GM18870 (cell line): Measurements from ENCODE around the gene PPA2.
A peak's percentile ranks its signal among the peaks of the same experiment; 100 is the strongest.

Source experiments
- ATAC-seq: cut with Tn5 transposase; IDR thresholded peaks from one replicate; pipeline ENCODE4 v1.9.1; 2021; ENCODE audit warnings: moderate library complexity; ENCODE audit not compliant: unreplicated experiment

The PPA2 gene

DNA sequence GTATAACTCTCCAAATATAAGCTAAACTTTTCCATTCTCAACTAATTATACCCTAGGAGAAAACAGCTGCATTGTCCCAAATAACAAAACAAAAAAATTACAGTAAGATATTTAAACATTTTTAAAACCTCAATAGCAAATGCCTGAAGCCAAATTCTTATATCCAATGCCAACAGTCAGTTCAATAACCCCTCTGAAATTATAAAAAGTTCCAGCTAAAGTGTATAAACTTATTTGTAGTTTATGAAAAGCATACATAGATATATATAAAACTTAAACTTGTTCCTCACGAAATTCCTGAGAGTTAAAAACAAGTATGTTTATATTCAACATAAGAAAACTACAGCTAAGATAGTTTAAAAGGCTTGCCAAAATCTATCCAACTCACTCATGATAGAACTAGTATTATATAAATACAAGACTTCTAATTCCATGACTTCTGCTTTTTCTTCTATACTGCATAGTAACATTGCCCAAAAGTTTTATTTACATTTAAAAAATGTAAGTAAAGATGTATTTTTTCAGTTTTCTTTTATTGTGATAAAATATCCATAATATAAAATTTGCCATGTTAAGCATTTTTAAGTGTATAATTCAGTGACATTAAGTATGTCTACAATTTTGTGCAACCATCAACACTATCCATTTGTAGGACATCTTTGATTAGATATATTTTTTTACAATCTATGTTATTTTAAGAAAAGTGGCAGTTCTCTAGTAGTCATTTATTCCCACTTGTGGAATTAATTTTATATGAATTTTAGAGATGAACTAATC lies 72.8 kb downstream of the PPA2 start:
- ATAC-seq, result no peak

DNA sequence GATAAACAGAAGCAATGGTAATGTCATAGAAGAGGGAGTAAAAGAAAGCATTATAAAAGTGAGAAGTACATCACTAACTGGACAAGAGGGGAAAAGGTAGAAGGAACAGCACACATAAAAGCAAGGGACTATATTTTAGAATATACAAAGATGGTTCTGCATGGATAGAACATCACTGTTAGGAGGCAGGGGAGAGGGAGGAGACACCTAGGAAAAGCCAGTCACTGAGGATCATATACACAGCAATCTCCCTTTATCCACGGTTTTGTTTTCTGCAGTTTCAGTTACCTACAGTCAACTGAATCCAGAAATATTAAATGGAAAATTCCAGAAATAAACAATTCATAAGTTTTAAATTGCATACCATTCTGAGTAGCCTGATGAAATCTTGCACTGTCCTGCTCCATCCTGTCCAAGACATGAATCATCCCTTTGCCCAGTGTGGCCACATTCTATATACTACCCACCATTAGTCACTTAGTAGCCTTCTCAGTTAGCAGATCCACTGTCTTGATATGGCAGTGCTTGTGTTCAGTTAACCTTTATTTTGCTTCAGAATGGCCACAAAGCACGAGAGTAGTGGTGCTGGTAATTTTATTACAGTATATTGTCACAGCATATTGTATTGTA lies 74.2 kb downstream of the PPA2 start:
- no peak for ATAC-seq

DNA sequence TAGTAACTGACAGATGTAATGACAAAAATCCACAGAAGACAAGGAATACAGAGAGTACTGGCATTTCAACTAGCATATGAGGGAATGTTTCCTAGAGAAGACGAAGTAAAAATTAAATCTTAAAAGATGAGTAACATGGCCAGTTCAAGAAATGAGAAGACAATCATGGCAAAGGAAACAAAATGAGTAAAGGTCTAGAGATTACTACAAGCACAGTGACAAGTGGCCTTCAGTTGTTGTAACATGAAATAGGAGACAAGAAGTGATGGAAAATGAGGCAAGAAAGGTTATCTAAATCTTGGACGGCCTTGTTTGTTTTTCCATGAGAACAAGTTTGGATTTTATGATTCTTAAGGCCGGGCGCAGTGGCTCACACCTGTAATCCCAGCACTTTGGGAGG lies 81.0 kb downstream of the PPA2 start:
- no peak for ATAC-seq

DNA sequence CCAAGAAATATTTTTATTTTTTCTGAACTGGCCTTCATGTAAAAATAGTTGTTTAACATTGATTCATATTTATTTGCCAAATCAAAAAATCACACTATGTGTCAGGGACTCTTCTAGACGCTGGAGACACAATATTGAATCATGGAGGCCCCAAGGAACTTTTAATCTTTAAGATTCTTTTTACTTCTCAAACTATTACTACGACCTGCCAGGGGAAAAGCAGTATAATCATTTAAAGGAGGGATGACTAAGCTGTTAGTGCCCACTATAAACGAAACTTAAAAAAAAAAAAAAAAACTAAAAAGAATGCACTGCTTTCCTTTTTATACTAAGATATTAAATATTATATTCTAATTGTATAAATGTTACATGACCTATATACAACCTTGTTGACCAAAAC lies 84.7 kb downstream of the PPA2 start:
- ATAC-seq, result no peak

DNA sequence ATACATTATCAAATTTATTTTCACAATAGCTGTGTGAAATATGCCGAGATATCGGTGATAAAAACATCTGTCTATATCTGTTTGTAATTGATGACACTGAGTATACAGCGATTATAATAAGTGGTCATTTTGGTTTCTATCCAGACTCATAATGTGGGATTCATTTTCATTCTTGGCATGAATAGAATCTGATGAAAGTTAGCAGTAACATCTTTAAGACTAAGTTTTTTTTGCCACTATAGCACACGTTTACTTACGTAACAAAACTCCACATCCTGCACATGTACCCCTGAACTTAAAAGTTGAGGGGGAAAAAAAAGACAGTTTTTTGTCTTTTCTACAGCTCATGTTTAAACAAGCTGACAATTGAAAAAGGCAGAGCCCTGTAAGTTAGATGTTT lies 86.4 kb downstream of the PPA2 start:
- no peak for ATAC-seq

DNA sequence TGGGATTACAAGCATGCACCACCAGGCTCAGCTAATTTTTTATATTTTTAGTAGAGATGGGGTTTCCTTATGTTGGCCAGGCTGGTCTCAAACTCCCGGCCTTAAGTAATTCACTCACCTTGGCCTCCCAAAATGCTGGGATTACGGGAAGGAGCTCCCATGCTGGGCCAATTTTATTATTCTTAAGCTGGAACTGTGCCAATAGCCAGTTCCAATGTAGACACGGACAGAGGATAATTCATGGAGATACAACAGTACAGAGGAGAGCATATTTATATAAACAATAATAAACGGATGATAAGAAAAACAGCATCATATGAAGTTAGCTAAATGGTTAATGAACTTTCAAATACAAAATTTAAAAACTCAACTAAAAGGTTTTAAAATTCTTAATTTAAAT lies 87.8 kb downstream of the PPA2 start:
- ATAC-seq, result no peak

DNA sequence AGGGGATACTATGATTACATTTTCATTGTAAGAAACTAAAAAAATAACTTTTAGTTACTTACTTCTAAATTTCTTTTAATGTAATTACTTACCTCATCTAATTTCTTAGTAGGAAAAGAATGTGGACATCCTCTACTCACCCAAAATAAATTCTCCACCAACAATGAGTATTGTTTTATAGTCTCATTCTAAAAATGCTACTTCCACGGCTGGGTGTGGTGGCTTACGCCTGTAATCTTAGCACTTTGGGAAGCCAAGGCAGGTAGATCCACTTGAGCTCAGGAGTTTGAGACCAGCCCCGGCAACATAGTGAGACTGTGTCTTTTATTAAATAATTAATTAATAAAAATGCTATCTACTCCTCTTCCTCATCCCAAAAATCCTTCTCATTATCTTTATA lies 99.8 kb downstream of the PPA2 start:
- no peak for ATAC-seq

DNA sequence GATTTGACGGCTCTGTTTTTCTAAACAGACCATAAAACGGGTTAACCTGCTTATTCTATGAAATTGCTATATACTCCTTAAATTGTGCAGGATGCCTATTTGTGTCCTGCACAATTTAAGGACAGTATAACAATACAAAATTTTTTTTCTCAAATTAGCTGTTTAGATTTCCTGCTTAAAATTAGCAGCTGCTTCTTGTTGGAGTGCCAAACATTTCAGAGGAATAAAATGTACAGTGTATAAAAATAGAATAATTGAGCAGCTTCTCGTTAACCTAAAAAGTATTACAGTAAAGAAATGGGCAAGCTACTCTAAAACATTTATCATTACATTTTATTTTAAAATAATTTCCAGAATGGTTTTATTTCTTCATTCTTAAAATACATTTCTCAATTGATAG lies 100.5 kb downstream of the PPA2 start:
- ATAC-seq, result no peak

DNA sequence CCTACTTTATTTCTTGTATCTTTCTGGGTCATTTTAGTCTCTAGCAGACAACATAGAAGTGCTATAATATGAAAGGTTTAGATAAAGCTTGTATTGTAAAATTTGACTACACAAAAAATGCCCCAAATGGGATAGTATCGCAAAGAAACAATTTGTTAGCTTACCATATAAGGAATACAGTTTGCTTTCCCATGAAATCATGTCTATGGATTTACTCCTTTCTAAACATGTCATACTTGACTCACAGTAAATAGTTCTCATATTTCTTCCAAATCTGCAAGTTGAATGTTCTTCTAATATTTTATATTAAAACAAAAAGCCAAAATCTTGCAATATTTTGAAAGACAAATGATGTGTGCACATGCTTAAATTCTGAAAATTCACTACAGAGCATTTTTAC lies 103.9 kb downstream of the PPA2 start:
- no peak for ATAC-seq

DNA sequence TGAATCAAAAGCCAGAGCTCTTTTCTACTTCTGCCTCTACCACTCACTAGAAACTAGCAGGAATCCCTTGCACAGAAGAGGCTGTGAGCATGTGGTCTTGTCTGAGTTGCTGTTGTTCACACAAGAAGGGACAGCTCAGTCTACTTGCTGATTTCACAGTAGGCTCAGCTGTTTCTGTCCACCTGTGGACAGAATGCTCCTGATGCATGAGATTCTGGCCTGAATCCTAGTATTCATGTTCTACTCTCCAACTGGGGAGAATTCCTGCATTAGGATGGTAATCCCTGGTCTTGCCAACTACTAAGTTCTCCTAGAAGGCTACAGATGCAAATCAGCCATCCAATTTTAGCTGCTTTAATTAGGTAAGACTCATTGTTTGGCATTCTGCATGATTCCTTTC lies 112.8 kb downstream of the PPA2 start:
- ATAC-seq, result no peak

DNA sequence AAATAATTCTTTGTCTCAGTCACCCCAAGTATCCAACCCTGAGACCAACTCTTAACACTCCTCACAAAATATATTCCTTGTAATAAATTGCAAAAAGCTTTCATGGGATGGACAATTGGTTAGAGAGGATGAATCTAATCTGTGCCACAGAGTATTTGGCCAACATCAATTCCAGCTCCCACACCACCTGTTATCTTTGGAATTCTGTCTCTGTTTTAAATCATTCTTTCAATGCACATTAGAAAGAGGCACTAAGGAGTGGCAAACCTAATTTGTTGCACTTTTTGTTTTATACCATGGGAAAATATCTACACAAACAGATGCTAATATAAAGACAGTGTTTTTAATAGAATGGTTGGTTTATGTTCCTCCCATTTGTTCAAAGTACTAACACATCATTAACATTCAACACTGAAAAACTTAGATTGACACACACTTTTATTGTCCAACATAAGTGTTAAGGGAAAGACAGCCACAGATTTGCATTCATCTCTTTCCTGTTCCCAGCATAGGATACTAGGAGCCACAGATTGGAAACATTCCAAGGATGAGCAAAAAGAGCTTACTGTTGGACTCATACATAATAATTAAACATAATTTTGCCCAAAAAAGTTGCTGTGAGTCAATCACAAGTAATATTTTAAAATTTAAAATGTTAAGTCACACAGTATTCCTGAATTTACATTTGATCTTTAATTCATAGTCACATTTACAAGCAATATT lies 116.4 kb downstream of the PPA2 start:
- no peak for ATAC-seq

DNA sequence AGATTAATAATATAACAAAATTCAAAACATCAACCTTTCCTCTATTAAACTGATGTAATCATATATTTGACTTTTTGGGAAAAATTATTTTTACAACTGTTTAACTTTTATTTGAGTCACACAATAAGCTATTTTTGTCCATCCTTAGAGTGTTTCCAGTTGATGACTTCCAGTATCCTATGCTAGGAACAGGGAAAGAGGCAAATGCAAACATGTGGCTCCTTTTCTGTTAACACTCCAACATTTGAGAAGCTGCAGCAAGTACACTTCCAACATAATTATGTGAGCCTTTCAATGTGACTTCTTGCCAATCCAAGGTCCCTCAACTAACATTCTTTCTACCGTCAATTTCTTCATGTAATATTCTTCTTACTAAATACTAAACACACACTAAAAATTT lies 117.7 kb downstream of the PPA2 start:
- ATAC-seq, result no peak

DNA sequence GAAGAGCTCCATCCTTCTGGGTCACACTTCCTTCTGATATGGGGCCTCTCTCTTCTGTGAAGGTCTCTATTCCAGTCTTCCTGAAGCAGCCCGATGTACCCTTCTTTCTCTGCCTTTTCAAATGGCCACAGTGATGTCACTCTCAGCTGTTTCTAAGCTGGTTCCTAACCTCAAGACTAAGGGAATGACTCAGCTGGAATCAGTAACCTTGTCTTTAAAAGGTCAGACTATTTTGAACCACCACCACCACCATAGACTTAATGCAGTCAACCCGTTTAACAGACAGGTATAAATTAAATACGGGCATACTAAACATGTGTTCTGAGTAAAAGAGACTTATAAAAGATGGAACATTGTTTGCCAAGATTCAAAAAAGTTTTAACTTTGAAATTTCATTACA lies 121.0 kb downstream of the PPA2 start:
- ATAC-seq, result peak; percentile 91

DNA sequence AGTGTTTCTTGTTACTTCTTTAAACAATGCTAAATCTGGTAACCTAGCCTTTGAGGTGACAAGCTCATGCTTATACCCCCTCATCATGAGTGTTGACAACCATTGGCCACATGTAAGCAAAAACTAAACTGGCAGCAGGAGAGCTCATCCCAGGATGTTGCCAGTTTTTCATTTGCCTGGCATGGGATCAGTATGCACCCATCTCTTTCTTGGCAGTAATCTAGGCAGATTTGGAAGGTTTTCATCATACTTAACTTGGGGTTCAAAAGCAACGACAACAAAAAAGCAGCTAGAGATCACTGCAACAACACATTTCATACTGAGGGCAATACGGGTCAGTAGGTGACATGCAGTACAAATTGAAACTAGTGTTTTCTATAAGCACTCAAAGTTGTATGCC lies 122.0 kb downstream of the PPA2 start:
- no peak for ATAC-seq

DNA sequence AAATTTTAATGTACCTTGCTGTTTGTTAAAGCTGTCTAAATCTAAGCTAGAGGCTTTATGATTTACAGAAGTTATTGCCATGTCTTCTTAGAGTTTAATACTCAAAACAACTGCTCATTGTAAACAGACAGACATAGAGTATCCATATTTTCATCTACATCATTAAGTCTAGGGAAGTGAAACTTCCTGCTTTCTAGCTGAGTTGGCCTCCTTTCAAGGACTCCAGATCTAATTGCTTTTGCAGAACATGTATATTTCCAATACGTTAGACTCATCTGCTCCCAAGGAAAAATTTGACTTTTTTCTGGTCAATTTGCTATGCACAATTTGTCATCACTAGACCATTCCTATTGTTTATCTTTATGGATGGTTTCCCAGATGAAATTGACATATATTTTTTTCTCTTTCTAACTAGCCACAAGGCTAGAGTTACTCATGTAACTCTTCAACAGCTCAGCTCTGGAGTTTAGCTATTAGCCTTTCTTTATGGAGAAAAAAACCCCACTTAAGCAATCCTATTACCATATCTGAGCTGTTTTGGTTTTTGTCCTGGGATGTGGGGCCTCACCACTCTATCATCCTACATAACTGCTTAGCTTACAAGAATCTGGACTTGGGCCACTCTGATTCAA lies 122.9 kb downstream of the PPA2 start:
- ATAC-seq, result no peak

DNA sequence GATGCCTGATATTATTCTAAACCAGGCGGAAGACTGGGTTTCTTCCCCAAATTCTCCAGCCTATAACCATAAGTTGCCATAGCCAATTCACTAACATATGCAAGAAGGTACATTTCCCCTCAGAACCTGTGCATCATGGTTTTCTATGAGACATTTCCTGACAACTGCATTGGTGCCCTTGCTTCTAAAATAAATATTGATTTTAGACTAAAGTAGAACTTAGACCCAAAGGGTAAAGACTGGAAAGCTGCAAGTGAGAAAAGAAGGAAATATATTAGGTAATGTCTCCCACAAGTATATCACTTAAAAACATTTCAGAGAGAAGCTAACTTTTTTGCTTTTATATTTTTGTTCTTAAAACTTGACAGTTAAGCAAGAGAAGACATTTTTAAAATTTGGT lies 125.1 kb downstream of the PPA2 start:
- ATAC-seq, result no peak

DNA sequence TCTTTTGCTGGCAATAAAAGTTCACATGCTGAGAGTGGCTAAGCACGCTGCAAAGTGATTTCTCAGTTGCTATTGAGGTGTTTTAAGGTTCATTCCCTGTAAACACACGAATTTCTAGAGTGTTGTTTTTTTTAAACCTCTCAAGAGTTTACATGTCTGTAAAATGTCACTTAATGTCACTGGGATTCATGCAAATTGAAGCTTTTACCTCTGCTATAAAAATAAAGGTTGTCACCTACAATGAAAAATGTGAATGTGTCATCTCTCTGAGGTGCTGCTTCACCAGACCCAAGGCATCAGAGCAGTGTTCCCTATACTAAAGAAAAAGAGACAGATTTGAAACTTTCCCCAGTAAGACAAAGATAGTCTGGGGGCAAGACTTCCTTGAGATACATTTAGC lies 127.0 kb downstream of the PPA2 start:
- ATAC-seq, result no peak

DNA sequence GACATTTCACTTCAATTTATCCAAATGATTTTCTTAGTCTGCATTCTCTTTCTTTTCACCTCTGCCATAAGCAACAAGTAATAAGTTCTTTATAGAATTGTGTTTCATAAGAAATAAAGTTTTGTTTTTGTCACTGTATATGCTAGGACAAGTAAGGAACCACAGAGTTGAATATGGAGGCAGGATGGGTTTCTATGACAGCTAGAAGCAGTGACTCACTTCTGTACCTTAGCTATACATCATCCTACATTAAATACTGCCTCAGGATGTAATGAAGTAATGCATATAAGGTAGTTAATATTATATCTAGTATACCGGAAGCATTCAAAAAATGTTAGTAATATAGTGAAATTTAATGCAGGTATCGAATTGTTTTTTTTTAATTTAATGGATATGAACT lies 128.0 kb downstream of the PPA2 start:
- ATAC-seq, result no peak

DNA sequence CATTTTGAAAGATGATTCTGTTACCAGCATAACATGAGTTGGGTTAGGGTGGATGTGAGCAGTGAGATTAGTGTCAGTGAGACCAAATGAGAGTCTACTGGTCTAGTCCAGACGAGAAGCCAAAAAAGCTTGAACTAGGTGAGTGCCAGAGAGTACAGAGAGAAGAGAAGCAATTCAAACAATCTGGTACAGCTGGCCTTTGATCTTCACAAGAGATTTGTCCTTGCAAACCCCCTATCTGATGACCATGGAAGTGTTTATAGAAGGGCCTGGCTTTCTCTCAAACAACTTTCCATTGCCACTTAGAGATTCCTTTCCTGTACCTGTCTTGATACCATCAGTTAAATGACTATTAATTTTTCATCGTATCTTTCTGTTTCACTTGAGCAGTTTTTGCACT lies 128.5 kb downstream of the PPA2 start:
- ATAC-seq, result no peak

DNA sequence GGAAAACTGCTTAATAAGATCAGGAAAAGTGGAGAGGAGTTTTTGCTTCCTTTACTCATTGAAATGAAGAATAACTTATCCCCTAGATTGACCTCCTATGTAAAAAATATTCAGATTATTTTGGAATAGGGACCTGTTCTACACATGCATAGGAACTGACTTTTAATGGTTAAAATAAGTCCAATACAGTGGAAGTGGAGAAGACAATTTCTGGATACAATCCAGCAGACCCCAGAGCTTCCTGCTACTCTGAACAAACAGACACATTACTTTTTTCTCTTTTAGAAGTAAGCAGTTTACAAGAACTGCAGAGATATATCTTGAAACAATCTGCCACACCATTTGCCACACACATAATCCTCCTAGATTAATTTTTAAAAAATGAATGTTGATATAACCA lies 129.7 kb downstream of the PPA2 start:
- ATAC-seq, result no peak

DNA sequence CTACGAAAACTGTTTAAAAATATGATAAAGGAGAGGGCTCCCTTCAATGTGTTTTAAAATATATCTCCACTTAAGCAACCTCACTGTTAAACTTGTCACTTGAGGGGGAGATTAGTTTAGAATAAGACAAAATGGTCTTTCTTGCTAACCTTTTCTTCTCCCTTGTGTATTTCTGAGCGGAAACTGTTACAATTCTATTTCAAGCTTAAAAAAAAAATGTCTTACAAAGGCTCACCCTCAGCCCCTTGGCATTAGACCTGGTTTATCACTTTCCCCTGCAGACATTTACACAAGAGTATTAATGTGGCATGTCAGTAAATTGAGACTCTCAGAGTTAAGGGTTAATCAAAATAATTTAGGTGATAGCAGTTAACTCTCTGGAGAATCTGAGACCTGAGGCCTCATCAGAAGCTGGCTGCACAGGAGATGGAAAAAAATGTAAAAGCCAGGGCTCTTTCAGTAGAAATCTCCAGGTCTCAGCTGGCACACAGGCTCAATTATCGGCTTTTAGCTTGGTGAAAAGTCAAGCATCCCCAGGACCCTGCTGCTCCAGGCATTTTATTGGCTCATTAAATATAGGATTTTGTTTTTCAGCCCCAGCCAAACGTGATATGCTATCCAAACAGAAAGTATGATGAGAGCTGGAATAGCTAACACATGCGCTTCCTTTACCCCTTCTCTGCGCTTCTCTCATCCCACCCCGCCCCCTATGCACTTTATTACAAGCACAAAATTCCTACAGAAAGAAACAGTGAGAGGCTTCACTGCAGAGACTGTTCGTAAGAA lies 130.5 kb downstream of the PPA2 start:
- no peak for ATAC-seq
